ENCODE measurements around the gene ZNF804B. TPM values are rescaled to one million over a fixed set of nuclear protein-coding genes. Genes with fewer than 3 reads are reported as not detected.
"Not testable (repeated sequence)": the region's sequence is repeated elsewhere in the genome, so short reads cannot be mapped to it uniquely, and the experiment has no call there.

Gene ZNF804B
- total RNA-seq, 1 experiment from 2014 or later, result not detected

DNA sequence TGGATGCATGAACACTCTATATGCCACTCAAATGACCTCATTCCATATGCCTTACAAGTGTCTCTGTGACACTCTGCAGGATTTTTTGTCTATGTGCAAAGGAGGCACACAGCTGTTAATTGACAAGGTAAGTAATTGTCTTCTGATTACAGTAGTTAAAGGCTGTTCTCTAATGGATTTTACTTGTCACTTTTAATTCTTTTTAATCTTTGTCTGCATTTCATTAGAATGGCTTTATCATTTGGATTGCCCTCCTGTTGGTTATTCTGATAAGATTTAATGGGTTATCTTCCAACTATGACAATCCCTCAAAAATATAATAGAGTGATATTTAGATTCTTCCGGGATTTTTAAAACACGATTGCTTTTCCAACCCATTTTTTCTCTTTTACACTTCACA lies 326.1 kb downstream of the ZNF804B start:
- DNase-seq (ENCODE audit: low read depth), result no peak

DNA sequence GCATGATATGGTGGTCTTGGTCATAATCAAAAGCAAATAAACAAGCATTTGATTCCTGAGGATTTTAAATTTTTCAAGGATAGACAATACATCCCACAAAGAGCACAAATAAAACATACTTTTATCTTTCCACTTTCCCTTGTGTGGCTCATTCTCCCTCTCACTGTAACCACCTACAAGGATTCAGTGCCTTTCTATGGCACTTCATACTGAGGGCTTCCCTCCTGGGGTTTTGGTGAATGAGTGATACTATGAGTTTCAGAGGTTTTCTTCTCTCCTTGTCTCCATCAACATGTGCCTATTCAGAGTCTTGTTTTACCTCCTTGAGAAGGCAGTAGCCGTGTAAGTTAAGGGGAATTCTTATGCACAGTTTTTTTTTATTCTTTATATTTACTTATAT lies 332.1 kb downstream of the ZNF804B start:
- DNase-seq (ENCODE audit: low read depth), result no peak

DNA sequence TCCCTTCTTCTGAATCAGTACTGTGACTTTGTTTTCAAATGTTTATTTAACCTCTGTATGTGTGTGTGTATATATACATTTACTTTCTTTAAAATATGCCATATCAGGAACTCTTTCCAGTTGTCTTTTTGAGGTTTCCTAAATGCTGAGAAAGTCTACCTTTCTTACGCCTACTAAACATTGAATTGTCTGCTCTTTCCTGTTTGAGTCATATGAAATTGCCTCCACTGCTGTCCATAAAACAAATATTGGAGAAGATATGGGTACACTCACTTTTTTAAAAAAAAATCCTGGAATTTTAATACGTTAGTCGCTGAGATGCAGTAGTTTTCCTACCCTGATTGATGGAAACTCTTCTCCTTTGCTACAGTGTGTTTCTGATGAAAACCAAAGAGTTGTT lies 334.8 kb downstream of the ZNF804B start:
- no peak for DNase-seq (ENCODE audit: low read depth)

DNA sequence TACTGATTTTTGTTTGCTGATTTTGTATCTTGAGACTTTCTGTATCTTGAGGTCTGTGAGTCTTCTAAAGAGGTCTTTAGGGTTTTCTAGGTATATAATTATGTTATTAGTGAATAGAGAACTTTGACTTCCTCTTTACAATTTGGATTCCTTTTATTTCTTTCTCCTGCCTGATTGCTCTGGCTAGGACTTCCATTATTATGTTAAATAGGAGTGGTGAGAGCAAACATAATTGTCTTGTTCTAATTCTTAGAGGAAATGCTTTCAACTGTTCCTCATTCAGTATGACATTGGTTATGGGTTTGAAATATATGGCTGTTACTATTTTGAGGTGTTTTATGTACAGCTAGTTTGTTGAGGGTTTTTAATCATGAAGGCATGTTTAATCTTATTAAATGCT lies 344.1 kb downstream of the ZNF804B start:
- DNase-seq (ENCODE audit: low read depth), result no peak

DNA sequence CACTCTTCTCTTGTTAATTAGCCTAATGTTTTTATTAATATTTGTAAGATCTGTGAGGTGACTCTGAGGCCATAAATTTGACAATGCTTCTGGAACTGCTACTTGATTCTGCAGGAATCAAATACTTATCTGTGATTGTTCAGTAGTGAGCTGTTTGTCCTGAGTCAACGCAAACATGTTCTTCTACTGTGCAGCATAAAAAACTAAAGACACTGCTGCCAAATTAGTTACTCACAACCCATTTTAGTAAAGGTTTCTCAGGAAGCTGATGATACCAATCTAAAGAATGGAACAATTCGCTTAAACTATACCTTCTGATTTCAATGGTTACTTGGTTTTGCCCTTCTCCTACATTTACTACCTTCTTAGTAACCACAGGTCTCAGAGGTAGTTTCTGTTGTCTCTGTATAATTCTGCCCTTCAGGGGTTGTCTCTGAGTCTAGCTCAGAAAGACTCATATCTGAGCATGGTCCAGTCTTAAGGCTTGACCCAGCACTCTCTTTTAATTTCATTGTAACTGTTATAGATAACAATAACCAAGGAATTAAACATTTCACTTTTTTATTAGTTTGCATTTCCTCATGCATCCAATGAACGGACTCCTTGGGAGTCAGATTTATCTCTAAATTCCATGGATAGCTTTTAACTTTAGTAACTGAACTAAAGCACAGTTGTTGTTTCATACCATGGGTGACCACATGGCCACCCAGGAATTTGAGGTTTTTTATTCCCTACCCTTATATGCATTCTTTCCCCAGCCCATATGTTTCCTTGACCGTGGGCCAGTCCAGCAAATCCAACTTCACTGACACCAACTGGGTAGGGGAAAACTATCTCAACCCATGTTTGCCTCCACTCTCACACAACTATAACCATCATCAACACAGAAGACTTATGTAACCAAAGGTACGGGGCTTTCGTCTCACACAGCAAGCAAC lies 345.5 kb downstream of the ZNF804B start:
- DNase-seq (ENCODE audit: low read depth), result peak; percentile 25

DNA sequence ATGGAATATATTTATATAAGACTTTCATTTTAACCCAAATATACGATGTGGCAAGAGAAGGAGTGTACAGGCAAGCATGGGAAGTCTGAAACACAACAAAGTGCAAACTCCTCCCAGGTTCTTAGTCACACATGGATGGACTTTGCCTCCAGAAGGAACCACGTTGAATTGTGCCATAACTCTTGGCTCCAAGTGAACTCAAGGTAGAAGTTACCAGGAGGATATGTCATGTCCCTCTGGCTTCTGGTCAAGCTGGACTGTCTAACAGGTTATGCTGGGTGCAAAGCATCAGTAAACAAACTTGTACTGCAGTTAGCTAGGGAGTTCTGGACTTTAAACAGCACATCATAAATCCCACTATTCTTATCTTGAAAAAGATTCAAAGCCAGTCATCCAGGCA lies 364.4 kb downstream of the ZNF804B start:
- DNase-seq (ENCODE audit: low read depth), result no peak

DNA sequence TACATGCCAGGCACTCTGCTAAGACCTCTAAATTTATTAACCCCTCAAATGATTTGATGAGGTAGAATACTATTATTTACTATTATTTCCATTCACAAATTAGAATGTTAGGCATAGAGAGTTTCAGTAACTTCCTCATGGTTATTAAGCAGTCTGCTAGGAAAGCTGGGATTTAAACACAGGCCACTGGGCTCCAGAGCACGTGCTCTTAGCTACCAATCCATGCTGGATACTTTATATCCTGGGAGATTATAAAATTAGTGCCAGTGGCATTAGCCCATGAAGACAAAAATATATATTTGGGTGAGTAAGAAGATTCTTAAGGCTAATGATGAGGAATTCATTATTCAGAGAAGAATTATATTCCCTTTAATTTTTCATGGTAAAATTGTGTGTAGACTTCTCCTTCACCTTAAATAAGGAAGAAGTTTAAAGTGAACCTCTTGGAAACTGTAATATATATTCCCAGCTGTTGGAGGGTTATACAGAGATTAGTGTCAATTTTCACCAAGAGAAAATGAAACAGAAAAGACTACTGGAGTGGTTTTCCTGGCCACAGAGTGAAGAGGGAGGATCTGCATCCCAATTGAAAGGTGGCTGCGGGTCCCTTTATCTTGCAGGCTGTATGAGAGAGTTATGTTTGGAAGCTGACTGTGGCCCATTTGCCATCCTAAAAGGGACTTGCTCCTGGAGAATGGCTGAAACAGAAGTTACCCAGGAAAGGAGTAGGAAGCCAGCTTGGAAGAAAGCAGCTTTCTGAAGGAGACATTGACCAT lies 370.3 kb downstream of the ZNF804B start:
- no peak for DNase-seq (ENCODE audit: low read depth)

DNA sequence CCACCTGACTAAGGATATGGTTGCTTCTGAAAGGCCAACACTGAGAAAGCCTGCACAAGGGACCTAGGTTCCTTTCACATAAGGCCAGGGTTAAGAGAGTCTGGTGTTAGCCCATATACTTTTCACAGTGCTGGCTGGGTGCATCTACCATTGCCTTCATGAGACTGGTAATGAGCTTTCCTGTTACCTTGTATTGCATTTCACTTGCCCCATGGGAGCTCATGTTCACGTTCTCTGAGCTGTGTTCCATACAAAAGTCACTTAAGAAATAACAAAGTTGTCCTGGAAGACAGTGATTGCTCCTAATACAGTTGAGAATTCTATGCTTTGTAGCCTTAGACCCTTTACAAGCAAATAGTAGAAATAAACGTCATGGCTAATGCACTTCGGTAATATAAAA lies 373.9 kb downstream of the ZNF804B start:
- DNase-seq (ENCODE audit: low read depth), result no peak

DNA sequence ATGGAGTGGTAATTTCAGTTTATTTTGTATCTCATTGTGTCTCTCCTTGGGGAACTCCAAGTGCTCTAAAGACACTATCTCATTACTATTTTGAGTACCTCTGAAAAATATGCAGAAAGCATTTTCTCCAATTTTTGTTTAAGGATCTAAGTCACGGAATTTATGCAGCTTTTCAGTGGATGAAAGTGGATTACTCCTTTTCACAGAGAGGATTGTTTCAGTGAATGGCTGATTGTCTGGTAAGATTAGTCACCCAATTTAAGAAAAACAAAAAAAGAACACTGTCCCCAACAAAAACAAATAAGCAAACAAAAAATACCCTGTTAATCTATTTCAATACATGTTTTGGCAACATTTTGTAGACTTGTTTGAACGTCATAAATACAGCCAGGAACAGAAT lies 374.3 kb downstream of the ZNF804B start:
- no peak for DNase-seq (ENCODE audit: low read depth)

DNA sequence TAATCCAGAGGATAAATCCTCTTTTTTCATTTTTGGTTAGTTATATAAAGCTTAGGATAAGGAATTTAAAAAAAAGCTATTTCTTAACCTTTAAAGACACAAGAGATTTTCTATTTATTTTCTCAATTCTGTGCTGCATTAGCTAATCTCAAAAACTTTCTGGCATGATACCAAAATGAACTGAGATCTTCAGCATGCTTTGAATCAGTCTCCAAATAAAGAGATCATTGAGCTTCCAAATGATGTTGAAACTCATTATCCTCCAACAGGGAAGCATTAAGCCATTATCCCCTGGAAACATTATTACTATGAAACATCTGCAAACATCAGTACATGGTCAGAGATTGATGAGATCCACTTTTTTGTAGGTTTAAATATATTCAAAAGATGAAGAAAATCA lies 386.3 kb downstream of the ZNF804B start:
- DNase-seq (ENCODE audit: low read depth), result no peak

DNA sequence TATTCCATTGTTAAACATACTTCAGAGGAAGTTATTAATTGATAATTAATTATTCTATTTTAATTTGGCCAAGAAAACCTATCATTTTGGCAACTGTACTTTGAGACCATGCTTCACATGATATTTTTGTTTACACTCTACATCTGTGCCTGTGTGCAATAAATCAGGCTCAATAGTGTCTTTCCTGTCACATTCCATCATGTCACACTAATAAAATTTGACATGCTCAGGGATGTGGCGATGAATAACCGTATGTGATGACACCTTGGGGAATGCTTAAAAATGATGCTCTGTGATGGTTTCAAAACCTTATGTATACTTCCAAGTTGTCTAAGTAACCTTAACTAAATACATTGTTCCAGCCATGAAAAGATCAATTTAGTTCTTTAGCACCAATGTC lies 400.6 kb downstream of the ZNF804B start:
- no peak for DNase-seq (ENCODE audit: low read depth)

DNA sequence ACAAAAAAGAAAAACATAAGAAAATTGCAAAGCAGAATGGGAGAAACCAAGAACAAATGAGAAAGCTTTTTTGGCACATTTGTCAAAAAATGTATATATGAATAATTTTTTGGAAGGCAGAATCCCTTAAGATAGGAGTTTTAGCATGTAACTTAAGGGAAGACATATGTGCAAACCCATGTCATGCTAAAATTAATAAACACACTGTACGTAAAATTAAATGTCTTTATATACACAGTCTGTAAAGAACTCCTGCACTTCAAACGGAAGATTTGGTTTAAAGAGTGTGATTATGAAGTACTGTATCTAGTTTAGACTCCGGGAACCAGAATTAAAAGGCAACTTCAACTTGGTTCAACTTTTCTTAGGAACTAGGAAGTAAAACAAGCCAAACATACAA lies 405.9 kb downstream of the ZNF804B start:
- DNase-seq (ENCODE audit: low read depth), result no peak

DNA sequence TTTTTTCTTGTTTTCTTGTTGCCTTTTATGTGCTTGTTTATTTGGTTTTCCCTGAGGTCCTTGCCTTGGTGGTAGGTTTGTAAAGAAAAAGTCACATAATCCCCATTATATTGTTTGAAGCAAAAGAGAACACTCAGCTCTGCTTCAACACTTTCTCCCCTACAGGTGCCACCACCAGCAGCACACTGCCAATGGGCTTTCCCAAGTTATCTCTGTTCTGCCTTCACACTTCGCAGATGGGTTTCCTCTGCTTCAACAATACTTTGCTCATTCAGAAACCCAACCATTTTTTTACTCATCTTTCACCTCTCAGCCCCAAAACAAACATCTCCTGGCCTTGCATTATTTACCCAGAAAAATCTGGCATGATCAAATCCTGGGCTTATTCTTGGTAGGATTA lies 411.1 kb downstream of the ZNF804B start:
- DNase-seq (ENCODE audit: low read depth), result no peak

DNA sequence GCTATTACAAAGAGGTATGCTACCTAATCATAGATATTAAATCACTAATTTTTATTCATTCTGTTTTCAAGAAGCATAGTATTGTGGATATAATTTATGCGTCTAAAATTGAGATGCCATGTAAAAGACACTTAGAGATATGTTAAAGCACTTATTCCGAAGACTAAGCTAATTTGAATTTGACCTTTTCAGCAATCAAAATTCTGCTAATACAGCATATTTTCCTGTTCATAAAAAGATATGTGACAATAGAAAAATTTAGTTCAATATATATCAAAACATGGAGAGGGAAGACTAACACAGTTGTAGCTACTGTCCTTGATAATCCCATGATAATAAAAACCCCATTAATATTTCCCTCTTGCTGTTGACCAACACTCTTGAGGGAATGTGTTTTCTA lies 422.6 kb downstream of the ZNF804B start:
- no peak for DNase-seq (ENCODE audit: low read depth)

DNA sequence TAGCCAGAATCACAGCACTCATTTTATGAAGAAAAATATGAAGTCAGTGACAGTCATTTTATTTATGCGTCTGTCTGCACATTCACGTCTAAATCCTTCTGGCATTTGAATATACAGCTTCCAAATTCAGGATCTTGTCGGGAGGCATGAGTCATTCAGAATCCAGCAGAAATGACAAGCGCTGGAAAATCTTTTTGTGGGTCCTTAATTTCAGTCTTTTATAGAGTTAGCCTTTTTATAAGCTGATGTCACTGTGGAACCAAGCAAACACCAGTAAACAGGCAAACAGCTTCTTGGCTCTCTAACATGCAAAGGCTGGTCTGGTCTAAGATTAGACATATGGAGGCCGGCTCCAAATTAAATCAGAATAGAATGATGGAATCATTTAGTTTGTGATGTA lies 424.2 kb downstream of the ZNF804B start:
- DNase-seq (ENCODE audit: low read depth), result no peak

DNA sequence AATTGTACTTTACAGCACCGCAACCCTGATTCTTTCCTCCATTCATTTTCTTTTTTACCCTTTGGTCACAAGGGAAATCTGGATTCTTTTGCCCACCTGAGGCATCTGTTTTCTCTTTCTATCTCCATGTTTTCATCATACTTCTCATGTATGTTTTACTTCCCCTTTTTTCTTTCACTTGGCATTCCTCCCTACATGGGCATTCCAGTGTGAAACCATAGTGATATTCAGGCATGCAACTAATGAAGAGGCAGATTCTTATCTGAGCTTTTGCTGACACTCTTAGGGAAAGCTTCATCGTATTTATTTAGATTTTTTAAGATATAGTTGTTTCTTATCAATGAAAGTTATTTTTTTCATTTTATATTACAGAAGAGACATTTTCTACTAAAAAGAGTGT lies 441.3 kb downstream of the ZNF804B start:
- DNase-seq (ENCODE audit: low read depth), result no peak

DNA sequence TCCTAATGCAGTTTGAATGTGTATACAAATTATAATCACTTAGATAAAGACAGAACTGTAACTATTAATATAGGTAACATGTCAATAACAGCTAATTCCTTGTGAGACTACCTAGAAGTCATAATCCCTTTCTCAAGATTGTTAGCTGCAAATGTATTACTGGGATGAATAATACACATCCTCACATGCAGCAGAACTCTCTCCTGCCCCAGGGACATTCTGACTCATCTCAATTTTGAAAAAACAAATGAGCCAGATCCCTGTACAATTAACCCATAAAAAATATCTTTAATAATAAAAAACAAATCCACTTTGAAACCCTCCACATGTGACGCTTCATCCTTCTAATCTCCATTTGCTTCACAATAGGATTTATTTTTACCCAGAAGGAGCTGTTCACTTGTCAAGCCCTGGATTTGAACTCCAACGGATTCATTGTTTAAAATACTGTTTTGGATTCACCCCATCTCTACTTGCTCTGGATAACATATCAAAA lies 464.4 kb downstream of the ZNF804B start:
- DNase-seq (ENCODE audit: low read depth), result no peak

DNA sequence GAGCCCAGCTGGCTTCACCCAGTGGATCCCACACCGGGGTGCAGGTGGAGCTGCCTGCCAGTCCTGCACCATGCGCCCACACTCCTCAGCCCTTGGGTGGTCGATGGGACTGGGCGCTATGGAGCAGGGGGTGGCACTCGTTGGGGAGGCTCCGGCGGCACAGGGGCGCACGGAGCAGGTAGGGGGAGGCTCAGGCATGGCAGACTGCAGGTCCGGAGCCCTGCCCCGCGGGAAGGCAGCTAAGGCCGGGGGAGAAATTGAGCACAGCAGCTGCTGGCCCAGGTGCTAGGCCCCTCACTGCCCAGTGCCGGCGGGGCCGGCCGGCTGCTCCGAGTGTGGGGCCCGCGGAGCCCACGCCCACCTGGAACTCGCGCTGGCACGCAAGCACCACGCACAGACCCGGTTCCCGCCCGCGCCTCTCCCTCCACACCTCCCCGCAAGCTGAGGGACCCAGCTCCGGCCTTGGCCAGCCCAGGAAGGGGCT lies 469.2 kb downstream of the ZNF804B start:
- not testable (repeated sequence) for DNase-seq (ENCODE audit: low read depth)

DNA sequence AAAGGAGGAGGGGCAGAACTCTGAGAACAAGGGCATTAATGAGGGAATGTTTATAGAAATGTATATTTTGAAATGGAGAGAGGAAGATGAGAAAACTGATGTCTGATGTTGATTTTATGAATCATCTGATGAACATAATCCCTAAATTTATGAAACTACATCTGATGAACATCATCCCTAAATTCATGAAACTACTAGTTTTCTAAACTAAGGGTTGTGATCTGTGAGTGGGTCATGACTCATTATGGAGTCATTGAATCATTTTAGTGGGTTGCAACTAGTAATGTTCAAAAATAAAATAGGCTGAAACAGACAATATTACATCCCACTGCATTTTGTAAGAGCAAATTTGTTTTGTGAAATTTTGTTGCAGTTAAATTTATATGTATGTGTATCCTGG lies 478.7 kb downstream of the ZNF804B start:
- DNase-seq (ENCODE audit: low read depth), result peak; percentile 17

DNA sequence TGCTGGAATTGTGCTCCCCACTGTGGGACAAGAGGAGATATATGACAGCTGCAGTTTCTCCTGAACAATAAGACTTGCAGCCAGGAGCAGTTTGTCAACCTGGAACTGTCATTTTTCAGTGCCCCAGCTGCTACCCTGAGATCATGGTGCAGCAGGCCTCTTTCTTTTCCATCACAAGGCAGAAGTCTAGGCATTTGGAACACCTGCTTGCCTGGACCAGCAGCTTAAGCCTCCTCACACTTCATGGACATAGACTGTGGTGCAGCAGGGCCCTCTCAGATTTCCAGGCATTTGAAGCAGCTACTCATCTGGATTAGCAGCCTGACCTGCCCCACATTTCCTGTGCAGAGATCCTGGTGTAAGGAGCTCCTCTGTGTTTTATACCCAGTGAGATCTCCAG lies 486.7 kb downstream of the ZNF804B start:
- no peak for DNase-seq (ENCODE audit: low read depth)

DNA sequence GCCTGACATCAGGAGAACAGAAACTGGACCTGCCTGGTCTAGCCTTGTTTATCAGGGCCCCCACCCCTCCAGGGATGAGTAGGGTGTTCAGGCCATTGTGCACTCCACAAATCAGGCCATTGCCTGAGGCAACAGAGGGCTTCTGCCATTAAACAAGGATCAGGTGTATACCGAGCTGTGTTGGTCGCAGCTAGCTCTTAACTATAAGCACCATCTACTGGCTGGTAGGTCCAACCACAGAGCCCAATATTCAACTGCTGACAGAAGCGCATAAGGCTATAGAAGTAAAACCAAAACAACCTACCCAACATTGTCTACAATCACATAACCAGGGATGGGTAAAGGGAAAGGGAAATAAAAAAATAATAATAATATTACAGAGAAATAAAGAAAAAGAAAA lies 487.7 kb downstream of the ZNF804B start:
- DNase-seq (ENCODE audit: low read depth), result no peak

DNA sequence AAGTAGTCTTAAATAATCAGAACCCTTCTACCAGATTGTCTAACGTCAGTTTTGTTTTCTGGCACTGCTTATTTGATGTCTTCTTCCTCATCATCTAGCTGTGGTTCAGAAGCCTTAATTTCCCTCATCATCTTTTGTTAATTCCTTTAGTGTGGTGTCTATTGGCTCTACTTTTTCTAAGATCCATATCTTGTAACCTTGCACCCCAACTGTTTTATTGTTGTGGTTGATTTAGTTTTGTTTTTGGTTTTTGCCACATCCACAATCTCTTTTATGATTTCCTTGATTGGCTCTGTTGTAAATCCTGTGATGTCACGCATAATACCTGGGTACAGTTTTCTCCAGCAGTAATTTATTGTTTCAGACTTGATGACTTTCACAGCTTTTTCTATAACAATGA lies 499.6 kb downstream of the ZNF804B start:
- no peak for DNase-seq (ENCODE audit: low read depth)

DNA sequence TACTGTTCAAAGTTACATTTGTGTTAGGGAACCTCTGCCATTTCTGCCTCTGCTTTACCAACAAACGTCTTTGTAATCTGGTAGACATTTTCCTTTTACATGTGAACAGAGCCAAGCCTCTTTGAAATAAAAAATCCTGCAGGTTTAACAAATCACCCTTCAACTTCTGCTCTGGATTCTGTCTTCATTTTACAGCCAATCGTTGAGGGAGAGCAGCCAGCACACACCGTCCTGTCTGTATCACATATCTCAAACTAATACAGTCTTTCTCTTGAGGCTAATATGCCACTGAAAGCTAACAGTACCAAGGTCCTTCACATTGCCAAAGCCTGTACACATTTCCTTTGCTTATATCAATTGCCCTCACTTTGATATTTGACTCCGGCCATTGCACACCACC lies 504.6 kb downstream of the ZNF804B start:
- no peak for DNase-seq (ENCODE audit: low read depth)

Data from LHCN-M2 (cell line).